ENCODE measurements around the gene DIRAS3. TPM values are rescaled to one million over a fixed set of nuclear protein-coding genes. Genes with fewer than 3 reads are reported as not detected.
A peak's percentile ranks its signal among the peaks of the same experiment; 100 is the strongest.

Gene DIRAS3
- total RNA-seq, 4 donors from 2014 or later = 1.5 to 3.3 (median 1.9) TPM

DNA sequence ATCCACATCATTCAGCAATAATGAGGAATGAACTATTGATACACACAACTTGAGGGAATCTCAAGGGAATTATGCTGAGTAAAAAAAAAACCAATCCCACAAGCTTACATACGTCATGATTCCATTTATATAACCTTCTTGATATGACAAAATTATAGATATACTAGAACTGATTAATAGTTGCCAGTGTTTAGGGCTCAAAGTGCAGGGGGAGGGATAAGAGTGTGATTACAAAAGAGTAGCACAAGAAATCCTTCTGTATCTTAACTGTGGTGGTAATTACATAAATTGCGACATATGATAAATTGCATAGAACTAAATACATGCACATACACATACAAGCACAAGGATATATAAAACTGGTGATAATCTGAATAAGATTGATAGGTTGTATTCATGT lies 13.5 kb downstream of the DIRAS3 start:
- H3K4me3 ChIP-seq = no peak overlapping the region
- H3K27me3 ChIP-seq = no peaks in the 10 kb centered on the region
- peaks cover 0 to 5% (median 0%) of the 10 kb centered on the region in 4 donors for H3K9me3 ChIP-seq
- no peak overlapping the region for H3K27ac ChIP-seq (replicated peaks in 1 of 4)
- TF ChIP-seq, protein P1, sequence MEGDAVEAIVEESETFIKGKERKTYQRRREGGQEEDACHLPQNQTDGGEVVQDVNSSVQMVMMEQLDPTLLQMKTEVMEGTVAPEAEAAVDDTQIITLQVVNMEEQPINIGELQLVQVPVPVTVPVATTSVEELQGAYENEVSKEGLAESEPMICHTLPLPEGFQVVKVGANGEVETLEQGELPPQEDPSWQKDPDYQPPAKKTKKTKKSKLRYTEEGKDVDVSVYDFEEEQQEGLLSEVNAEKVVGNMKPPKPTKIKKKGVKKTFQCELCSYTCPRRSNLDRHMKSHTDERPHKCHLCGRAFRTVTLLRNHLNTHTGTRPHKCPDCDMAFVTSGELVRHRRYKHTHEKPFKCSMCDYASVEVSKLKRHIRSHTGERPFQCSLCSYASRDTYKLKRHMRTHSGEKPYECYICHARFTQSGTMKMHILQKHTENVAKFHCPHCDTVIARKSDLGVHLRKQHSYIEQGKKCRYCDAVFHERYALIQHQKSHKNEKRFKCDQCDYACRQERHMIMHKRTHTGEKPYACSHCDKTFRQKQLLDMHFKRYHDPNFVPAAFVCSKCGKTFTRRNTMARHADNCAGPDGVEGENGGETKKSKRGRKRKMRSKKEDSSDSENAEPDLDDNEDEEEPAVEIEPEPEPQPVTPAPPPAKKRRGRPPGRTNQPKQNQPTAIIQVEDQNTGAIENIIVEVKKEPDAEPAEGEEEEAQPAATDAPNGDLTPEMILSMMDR (IDR thresholded peaks at IDR 0.05) = no peak
- TF ChIP-seq POLR2AphosphoS5 (IDR thresholded peaks at IDR 0.05) (no peak), POLR2A (IDR thresholded peaks at IDR 0.05; ENCODE audit: low read depth) (no peak), EP300 (IDR thresholded peaks at IDR 0.05) (no peak)
- H3K36me3 ChIP-seq = no peaks in the 10 kb centered on the region
- no peak for DNase-seq (ENCODE audit: extremely low spot score)
- no peaks in the 10 kb centered on the region for H3K4me1 ChIP-seq
- intact Hi-C loops (cut with DNase I) = no loop called here
- WGBS = 83% methylated on average over 2 of the region's 2 CpGs

DNA sequence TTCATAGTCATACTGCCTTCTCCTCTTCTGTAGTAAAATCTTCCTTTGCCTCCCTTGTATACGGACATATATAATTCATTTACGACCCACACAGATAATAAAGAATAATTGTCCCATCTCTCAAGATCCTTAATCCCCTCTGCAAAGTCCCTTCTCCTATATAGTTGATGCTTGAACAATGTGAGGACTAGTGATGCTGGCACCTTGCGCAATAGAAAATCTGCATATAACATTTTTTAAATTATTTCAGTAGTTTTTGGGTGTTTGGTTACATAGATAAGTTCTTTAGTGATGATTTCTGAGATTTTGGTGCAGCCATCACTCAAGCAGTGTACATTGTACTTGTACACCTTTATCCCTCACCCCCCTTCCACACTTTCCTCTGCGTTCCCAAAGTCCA lies 21.0 kb downstream of the DIRAS3 start:
- H3K36me3 ChIP-seq = no peaks in the 10 kb centered on the region
- no peak overlapping the region for H3K4me3 ChIP-seq
- DNase-seq (ENCODE audit: extremely low spot score) = no peak
- intact Hi-C loops (cut with DNase I) = no loop called here
- H3K27ac ChIP-seq (replicated peaks in 1 of 4) = no peak overlapping the region
- WGBS = 96% methylated on average over 4 of the region's 4 CpGs
- H3K9me3 ChIP-seq = no peaks in the 10 kb centered on the region
- H3K4me1 ChIP-seq = no peaks in the 10 kb centered on the region
- no peaks in the 10 kb centered on the region for H3K27me3 ChIP-seq
- TF ChIP-seq EP300 (IDR thresholded peaks at IDR 0.05) = no peak
- no peak for TF ChIP-seq POLR2A (IDR thresholded peaks at IDR 0.05; ENCODE audit: low read depth)
- TF ChIP-seq POLR2AphosphoS5 (IDR thresholded peaks at IDR 0.05) = no peak
- TF ChIP-seq, protein P1 (IDR thresholded peaks at IDR 0.05) = no peak

DNA sequence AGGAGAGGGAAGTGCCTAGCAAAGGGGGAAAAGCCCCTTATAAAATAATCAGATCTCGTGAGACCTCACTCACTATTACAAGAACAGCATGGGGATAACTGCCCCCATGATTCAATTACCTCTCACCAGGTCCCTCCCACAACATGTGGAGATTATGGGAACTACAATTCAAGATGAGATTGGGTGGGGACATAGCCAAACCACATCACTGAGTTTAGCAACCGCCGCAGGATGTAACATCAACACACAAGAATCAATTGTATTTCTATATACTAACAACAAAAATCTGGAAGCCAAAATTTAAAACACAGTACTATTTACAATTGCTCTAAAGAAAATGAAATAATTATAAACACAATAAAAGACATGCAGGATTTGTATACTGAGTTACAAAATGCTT lies 21.9 kb downstream of the DIRAS3 start:
- Histone ChIP-seq H3K4me1 (no peaks in the 10 kb centered on the region), H3K9me3 (no peaks in the 10 kb centered on the region), H3K4me3 (no peak overlapping the region), H3K36me3 (no peaks in the 10 kb centered on the region), H3K27ac (replicated peaks in 1 of 4) (no peak overlapping the region), H3K27me3 (no peaks in the 10 kb centered on the region)
- peak; percentile 39 for DNase-seq (ENCODE audit: extremely low spot score)
- TF ChIP-seq POLR2AphosphoS5 (IDR thresholded peaks at IDR 0.05) (no peak), EP300 (IDR thresholded peaks at IDR 0.05) (no peak), POLR2A (IDR thresholded peaks at IDR 0.05; ENCODE audit: low read depth) (no peak)
- TF ChIP-seq, protein P1 (IDR thresholded peaks at IDR 0.05) = no peak
- intact Hi-C loops (cut with DNase I) = no loop called here
- WGBS = 88% methylated on average over 3 of the region's 3 CpGs

DNA sequence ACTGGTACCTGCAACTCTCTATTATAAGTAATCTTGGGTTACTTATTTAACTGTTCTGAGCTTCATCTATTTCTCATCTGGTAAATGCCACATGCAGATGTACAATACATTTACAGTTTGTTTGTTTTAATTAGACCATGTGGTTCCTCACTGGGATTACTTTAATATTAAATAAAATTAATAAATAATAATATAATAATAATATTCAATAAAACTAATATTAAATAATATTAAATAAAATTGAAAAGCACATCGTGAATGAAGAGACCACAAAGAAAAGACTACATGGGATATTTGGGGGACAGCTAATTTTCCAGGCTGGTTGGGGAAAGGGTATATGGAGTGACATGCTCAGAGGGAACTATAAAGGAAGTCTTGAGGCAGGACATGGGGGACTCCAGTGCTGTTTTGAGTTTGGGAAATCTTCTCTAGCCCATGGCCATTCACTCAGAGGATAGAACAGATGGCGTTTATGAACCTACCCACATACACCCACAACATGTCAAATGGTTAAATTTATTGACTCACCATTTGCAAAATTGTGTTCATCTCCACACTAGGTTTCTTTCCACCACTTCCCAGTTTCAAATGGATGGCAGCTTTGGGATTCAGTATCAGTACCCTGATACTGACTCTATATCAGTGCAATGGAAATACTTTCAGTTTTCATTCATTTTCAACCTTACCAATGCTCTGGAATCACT lies 25.6 kb downstream of the DIRAS3 start:
- no peak for DNase-seq (ENCODE audit: extremely low spot score)
- Histone ChIP-seq H3K9me3 (no peaks in the 10 kb centered on the region), H3K27me3 (no peaks in the 10 kb centered on the region), H3K27ac (replicated peaks in 1 of 4) (no peak overlapping the region), H3K4me3 (no peak overlapping the region), H3K36me3 (no peaks in the 10 kb centered on the region), H3K4me1 (no peaks in the 10 kb centered on the region)
- intact Hi-C loops (cut with DNase I) = no loop called here
- WGBS = 80% methylated on average over 2 of the region's 2 CpGs
- no peak for TF ChIP-seq POLR2AphosphoS5 (IDR thresholded peaks at IDR 0.05)
- TF ChIP-seq, protein P1 (IDR thresholded peaks at IDR 0.05) = no peak
- no peak for TF ChIP-seq POLR2A (IDR thresholded peaks at IDR 0.05; ENCODE audit: low read depth)
- no peak for TF ChIP-seq EP300 (IDR thresholded peaks at IDR 0.05)

DNA sequence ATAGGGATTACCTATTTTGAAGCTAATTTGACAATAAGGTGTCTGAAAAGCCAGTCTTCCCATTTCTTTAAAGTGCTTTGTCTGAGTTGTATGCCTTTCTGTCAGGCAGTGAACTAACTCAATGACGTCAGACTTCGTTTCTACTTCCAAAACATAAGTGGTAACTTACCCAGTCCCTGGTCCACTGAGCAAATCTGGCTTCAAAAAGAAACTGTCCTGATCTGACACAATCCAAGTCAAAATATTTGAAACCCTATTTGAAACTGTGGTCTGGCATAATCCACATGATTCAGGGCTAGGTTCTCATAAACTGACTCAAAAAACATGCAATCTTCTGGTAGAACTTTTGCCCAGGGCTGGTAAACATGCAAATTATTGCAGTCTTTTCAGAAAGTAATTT lies 34.0 kb downstream of the DIRAS3 start:
- Histone ChIP-seq H3K36me3 (no peaks in the 10 kb centered on the region), H3K9me3 (no peaks in the 10 kb centered on the region), H3K4me1 (no peaks in the 10 kb centered on the region), H3K27ac (replicated peaks in 1 of 4) (no peak overlapping the region), H3K27me3 (no peaks in the 10 kb centered on the region), H3K4me3 (no peak overlapping the region)
- DNase-seq (ENCODE audit: extremely low spot score) = no peak
- intact Hi-C loops (cut with DNase I) = no loop called here
- WGBS = 82% methylated on average over 2 of the region's 2 CpGs
- TF ChIP-seq, protein P1 (IDR thresholded peaks at IDR 0.05) = no peak
- TF ChIP-seq POLR2A (IDR thresholded peaks at IDR 0.05; ENCODE audit: low read depth) (no peak), EP300 (IDR thresholded peaks at IDR 0.05) (no peak), POLR2AphosphoS5 (IDR thresholded peaks at IDR 0.05) (no peak)
